Effector memory CD4-positive, alpha-beta T cell (primary cell): ENCODE results near the gene USP14.
"Not testable (repeated sequence)": the region's sequence is repeated elsewhere in the genome, so short reads cannot be mapped to it uniquely, and the experiment has no call there.

ENCODE experiments used
- DNase-seq, 3 donors: peaks; one replicate each; pipeline ENCODE4 v3.0.0-alpha.2; 2020
- H3K27ac ChIP-seq: 2 replicates; pipeline ENCODE4 v1.7.0; 2013; ENCODE audit warnings: mild to moderate bottlenecking, low read length, moderate library complexity; ENCODE audit not compliant: insufficient read depth, poor library complexity, severe bottlenecking
- H3K27me3 ChIP-seq: replicated peaks from 2 replicates; pipeline ENCODE4 v1.7.0; 2013; ENCODE audit warnings: mild to moderate bottlenecking, low read length; ENCODE audit not compliant: insufficient read depth, control insufficient read depth, poor library complexity, severe bottlenecking
- H3K36me3 ChIP-seq: 2 replicates; pipeline ENCODE4 v1.7.0; 2013; ENCODE audit warnings: mild to moderate bottlenecking, low read length, moderate library complexity; ENCODE audit not compliant: control insufficient read depth, insufficient read depth
- H3K4me1 ChIP-seq: 2 replicates; pipeline ENCODE4 v1.7.0; 2013; ENCODE audit warnings: low read length, mild to moderate bottlenecking; ENCODE audit not compliant: control insufficient read depth, insufficient read depth, poor library complexity, severe bottlenecking
- H3K4me3 ChIP-seq: 2 replicates; pipeline ENCODE4 v1.7.0; 2013; ENCODE audit warnings: low read length, low read depth, mild to moderate bottlenecking; ENCODE audit not compliant: insufficient read depth, poor library complexity, severe bottlenecking
- H3K9me3 ChIP-seq: 2 replicates; pipeline ENCODE4 v1.7.0; 2013; ENCODE audit warnings: mild to moderate bottlenecking, low read length, moderate library complexity; ENCODE audit not compliant: control insufficient read depth
- total RNA-seq, 3 donors: gene quantifications; one replicate each; lab custom pipeline; 2026; lab: John Stamatoyannopoulos, UW

USP14 gene
- 31.6 to 45.6 (median 43.6) reads per million in 3 donors for total RNA-seq

DNA sequence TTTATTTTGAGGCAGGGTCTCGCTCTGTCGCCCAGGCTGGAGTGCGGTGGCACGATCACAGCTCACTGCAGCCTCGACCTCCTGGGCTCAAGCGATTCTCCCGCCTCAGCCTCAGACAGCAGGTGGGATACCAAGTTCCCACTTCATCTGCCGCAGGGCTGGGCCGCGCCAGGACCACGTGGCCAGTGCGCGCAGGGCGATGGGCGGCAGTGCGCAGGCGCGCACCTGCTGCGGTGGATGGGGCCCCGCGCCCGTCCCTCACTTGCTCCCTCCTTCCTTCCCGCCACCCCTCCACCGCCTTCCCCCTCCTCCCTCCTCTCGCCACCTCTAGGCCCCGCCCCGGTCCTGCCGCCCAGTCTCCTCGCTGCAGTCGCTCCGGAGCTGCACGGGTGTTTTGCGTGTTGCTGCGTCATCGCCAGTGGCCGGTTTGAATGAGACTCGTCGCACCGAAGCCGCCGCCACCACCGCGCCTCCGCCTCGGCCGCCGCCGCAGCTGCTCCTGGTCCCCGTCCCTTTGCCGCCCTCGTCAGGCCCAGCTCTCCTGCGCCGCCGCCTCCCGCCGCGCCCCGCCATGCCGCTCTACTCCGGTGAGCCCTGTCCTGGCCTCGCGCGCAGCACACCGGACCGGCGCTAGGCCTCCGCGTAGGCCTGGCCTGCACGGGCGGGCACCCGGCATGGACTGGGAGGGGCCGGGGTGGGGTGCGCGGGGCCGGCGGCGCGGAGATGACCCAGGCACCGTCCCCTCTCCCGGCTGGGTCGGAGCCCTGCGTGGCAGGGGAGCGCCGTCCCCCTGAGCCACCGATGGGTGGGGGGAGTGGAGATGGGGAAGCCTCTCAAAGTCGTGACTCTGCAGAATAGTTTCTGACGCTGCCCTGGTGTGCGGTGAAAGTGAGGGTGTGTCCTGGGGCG, at the start of gene USP14:
USP14 (plus strand) TSS at position 430 of the 909 bp plus-strand sequence; CDS start at position 572, 142 bp downstream.
- peak within 1 kb of the TSS; percentile 77 for H3K27ac ChIP-seq
- DNase-seq = peak; percentile 95 to 97 (median 96)

DNA sequence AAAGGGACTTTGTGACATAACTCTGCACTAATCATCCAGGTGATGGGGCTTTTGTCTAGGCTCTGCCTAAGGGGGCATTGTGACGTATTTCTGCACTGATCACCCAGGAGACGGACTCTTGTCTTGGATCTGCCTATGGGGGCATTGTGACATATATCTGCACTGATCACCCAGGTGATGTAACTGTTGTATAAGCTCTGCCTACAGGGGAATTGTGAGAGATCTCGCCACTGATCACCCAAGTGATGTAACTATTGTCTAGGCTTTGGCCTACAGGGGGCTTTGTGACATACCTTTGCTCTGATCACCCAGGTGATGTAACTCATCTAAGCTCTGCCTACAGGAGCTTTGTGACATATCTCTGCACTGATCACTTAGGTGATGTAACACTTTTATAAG, 49.7 kb upstream of the USP14 start:
- not testable (repeated sequence) for H3K27me3 ChIP-seq, H3K36me3 ChIP-seq, H3K4me1 ChIP-seq, H3K4me3 ChIP-seq, H3K9me3 ChIP-seq, DNase-seq, H3K27ac ChIP-seq

More for the DNA sequence above, at the start of gene USP14:
- Histone ChIP-seq H3K27me3 (no peaks in the 10 kb centered on the region), H3K4me1 (no peaks in the 10 kb centered on the region), H3K36me3 (no peaks in the 10 kb centered on the region), H3K9me3 (no peaks in the 10 kb centered on the region), H3K4me3 (peak within 1 kb of the TSS; percentile 69)

DNA sequence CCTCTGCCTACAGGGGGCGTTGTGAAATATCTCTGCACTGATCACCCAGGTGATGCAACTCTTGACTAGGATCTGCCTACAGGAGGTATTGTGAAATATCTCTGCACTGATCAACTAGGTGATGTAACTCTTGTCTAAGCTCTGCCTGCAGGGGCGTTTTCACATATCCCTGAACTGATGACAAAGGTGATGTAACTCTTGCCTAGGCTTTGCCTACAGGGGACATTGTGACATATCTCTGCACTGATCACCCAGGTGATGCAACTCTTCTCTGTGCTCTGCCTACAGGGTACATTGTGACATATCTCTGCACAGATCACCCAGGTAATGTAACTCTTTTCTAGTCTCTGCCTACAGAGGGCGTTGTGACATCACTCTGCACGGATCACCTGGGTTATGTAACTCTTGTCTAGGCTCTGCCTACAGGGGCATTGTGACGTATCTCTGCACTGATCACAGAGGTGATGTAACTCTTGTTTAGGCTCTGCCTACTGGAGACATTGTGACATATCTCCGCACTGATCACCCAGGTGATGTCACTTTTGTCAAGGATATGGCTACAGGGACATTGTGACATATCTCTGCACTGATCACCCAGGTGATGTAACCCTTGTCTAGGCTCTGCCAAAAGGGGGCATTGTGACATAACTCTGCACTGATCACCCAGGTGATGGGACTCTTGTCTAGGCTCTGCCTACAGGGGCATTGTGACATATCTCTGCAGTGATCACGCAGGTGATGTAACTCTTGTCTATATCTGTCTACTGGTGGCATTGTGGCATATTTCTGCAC, 49.0 kb upstream of the USP14 start:
- not testable (repeated sequence) for H3K36me3 ChIP-seq, H3K27me3 ChIP-seq, H3K9me3 ChIP-seq, H3K4me3 ChIP-seq, H3K4me1 ChIP-seq, H3K27ac ChIP-seq
- DNase-seq = peak; percentile 10 to 43 (median 22)

DNA sequence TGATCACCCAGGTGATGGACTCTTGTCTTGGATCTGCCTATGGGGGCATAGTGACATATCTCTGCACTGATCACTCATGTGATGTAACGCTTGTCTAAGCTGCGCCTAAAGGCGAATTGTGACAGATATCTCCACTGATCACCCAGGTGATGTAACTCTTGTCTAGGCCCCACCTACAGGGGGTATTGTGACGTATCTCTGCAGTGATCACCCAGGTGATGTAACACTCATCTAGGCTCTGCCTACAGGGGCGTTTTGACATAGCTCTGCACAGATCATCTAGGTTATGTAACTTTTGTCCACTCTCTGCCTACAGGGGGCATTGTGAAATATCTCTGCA, 48.5 kb upstream of the USP14 start:
- not testable (repeated sequence) for H3K36me3 ChIP-seq

DNA sequence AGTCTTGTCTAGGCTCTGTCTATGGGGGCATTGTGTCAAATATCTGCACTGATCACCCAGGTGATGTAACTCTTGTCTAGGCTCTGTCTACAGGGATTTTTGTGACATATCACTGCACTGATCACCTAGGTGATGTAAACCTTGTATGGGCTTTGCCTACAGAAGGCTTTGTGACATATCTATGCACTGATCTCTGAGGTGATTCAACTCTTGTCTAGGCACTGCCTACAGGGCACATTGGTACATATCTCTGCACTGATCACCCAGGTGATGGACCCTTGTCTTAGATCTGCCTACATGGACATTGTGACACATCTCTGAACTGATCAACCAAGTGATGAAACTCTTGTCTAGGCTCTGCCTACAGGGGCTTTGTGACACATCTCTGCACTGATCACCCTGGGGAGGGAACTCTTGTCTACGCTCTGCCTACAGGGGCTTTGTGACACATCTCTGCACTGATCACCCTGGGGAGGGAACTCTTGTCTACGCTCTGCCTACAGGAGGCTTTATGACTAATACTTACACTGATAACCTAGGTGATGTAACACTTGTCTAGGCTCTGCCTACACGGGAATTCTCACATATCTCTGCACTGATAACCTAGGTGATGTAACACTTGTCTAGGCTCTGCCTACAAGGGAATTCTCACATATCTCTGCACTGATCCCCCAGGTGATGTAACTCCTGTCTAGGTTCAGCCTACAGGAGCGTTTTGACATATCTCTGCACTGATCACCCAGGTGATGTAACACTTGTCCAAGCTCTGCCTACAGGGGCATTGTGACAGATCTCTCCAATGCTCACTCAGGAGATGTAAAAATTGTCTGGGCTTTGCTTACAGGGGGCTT, 47.8 kb upstream of the USP14 start:
- H3K4me1 ChIP-seq, H3K27ac ChIP-seq, H3K36me3 ChIP-seq, H3K4me3 ChIP-seq, H3K9me3 ChIP-seq, H3K27me3 ChIP-seq: not testable (repeated sequence)
- DNase-seq = peak in 2 of 3 donors; percentile 10 to 18

More for the DNA sequence above, 48.5 kb upstream of the USP14 start:
- H3K4me1 ChIP-seq, H3K27ac ChIP-seq, H3K27me3 ChIP-seq, H3K9me3 ChIP-seq, H3K4me3 ChIP-seq: not testable (repeated sequence)
- DNase-seq = peak in 2 of 3 donors; percentile 2 to 16

DNA sequence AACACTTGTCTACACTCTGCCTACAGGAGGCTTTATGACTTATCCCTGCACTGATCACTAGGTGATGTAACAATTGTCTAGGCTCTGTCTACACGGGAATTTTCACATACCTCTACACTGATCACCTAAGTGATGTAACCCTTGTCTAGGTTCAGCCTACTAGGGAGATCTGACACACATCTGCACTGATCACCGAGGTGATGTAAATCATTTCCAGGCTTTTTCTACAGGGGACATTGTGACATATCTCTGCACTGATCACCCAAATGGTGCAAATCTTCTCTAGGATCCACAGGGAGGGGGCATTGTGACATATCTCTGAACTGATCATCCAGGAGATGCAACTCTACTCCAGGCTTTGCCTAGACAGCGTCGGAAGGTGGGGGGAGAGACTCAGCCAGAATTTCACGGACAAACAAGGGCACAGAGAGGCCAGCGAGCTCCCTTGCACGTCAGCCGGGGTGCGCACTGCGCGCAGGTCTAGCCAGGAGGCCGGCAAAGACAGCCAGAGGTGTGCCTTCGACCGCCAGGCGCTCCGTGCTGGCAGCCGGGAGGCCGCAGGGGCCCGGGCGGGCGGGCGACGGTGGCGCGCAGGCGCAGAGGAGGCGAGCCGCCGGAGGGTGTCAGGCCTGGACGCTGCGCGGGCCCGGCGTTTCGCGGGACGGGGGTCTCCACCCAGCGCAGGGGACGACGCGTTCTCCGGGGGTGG, 46.9 kb upstream of the USP14 start:
- Histone ChIP-seq H3K4me3 (no peak overlapping the region), H3K4me1 (peaks cover 4% of the 10 kb centered on the region), H3K27ac (peak overlapping the region; percentile 86), H3K9me3 (no peaks in the 10 kb centered on the region), H3K27me3 (no peaks in the 10 kb centered on the region), H3K36me3 (no peaks in the 10 kb centered on the region)
- peak; percentile 56 to 70 (median 57) for DNase-seq

DNA sequence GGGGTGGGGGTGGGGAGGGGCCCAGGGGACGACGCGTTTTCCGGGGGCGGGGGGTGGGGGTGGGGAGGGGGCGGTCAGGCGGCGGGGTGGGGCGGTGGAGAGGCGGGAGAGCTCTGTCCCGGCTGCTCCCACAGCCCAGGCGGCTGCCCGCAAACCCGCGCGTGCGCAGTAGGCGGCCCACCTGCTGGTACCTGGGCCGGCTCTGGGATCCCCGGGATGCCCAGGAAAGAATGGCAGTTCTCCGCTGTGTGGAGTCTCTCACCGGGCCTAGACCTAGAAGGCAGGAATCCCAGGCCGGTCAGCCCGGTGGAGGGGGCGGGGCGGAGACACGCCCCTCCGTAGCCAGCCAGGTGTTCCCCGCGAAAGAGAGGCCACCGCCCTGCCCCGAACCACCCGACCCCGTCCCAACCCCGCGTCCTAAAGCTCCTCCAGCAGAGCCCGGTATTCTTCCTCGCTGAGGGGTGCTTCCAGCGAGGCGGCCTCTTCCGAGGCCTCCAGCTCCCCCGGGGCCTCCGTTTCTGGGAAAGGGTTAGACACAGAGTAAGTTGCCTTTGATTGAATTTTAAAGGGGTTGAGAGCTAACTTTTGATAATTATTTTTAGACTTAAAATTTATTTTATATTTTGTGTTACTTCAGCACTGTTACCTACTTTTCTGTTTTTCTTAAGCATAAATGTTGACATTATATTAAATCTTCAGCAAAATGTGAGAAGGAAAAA, 46.2 kb upstream of the USP14 start:
- peak overlapping the region; percentile 86 for H3K27ac ChIP-seq
- H3K9me3 ChIP-seq, H3K27me3 ChIP-seq, H3K4me3 ChIP-seq, H3K4me1 ChIP-seq, DNase-seq, H3K36me3 ChIP-seq: not testable (repeated sequence)

DNA sequence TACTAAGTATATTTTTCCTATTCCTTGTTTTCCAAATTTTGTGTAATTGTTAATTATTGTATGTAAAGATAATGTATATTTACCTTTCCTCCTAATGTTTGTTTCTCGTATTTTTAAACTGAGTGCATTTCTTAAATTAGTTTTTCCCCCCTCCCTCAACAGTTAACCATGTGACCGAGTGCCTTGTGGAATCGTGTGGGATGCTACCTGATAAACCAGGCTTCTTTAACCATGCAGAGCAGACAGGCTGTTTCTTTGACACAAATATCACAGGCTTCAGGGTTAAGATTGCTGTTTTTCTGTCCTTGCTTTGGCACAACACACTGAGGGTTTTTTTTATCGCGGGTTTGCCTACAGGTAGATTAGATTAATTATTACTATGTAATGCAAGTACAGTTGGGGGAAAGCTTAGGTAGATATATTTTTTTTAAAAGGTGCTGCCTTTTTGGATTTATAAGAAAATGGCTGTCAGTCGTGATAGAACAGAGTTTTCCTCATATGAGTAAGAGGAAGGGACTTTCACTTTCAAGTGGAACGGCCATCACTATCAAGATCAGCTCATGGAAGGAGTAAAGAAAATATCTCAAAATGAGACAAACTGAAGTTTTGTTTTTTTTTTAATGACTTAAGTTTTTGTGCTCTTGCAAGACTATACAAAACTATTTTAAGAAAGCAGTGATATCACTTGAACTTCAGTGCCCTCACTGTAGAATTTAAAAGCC, 37.7 kb upstream of the USP14 start:
- not testable (repeated sequence) for H3K36me3 ChIP-seq, H3K4me3 ChIP-seq, H3K27ac ChIP-seq, H3K4me1 ChIP-seq, H3K9me3 ChIP-seq, H3K27me3 ChIP-seq, DNase-seq
